ENCODE measurements around the gene QPRT.

GRCh38 chr16:29697391-29697790, 18.4 kb downstream of the QPRT start:
- TF ChIP-seq CTCF (IDR thresholded peaks at IDR 0.05) (no peak), SIN3A (IDR thresholded peaks at IDR 0.05; ENCODE audit: borderline replicate concordance, insufficient read depth, low read depth, low read length) (no peak), POLR2AphosphoS5 (IDR thresholded peaks at IDR 0.05; ENCODE audit: low read depth, low read length) (no peak), REST (IDR thresholded peaks at IDR 0.05; ENCODE audit: insufficient read depth in 1 of 2, low read depth in 2 of 2, low read length in 1 of 2) (no peak)
